ENCODE data around the gene SIGLECL1. TPM values are rescaled to one million over a fixed set of nuclear protein-coding genes. Genes with fewer than 3 reads are reported as not detected.

SIGLECL1 gene
- total RNA-seq, 1 donor from 2014 or later = not detected

DNA sequence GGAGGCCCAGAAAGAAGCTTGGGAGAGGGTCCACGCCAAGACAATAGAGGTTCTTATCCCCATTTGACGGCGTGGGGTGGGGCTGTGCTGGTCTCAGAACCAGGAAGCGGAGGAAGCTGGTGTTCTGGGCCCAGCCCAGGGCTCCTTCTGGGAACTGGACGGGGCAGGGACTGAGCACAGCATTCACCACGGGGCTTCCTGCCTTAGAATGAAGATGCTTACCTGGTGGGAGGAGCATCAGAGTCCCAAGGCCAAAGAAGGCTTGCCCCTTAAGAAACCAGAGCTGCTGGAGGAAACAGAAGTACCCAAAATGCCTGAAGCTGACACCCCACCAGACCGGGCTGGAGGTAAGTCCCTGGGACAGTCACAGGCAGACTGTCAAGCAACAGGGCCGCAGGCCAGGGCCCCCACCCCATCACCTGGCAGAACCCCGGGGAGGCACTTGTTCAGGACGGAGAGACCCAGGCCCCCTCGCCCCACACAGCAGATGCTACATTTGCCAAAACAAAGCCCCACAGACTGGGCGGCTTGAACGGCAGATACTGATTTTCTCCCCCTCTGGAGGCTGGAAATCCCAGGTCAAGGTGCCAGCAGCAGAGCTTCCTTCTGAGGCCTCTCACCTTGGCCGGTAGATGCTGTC lies 42.8 kb downstream of the SIGLECL1 start:
- no peaks in the 10 kb centered on the region for H3K36me3 Mint-ChIP-seq
- H3K4me1 Mint-ChIP-seq = peaks cover 6% of the 10 kb centered on the region
- no peak for TF ChIP-seq CTCF (IDR thresholded peaks at IDR 0.05; ENCODE audit: unreplicated experiment)
- no peak for DNase-seq (ENCODE audit: low spot score in 2 of 2, unreplicated experiment in 2 of 2)
- H3K27ac Mint-ChIP-seq = no peak overlapping the region
- H3K9me3 Mint-ChIP-seq = no peaks in the 10 kb centered on the region
- H3K4me3 Mint-ChIP-seq = no peak overlapping the region
- H3K27me3 Mint-ChIP-seq (ENCODE audit: low read depth) = peaks cover 43% of the 10 kb centered on the region

GRCh38 chr19:51294211-51294976 lies 43.5 kb downstream of the SIGLECL1 start:
- no peak for DNase-seq (ENCODE audit: low spot score in 2 of 2, unreplicated experiment in 2 of 2)
- Mint-ChIP-seq H3K27me3 (ENCODE audit: low read depth) (peaks cover 45% of the 10 kb centered on the region), H3K36me3 (no peaks in the 10 kb centered on the region), H3K27ac (no peak overlapping the region), H3K9me3 (no peaks in the 10 kb centered on the region), H3K4me3 (no peak overlapping the region), H3K4me1 (peaks cover 6% of the 10 kb centered on the region)
- no peak for TF ChIP-seq CTCF (IDR thresholded peaks at IDR 0.05; ENCODE audit: unreplicated experiment)

DNA sequence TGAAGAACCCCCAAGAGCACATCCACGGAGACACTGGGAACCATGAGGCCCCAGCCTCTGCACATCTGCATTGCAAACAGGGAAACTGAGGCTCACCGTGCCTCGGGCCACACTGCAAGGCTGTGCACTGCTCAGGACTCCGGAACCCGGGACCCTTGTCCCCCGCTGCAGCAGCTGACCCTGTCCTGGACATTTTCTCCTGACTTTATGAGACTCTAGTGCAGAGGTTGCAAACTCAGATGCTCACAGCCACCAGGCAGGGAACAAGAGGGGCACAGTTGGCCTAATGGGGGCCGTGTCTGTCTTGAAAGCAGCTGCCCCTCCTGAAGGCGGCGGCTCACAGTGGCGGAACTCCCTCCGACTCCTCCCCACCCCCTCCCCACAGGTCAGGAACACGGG lies 44.1 kb downstream of the SIGLECL1 start:
- TF ChIP-seq CTCF (IDR thresholded peaks at IDR 0.05; ENCODE audit: unreplicated experiment) = no peak
- no peak overlapping the region for H3K27ac Mint-ChIP-seq

GRCh38 chr19:51295382-51296126 lies 44.7 kb downstream of the SIGLECL1 start:
- peaks cover 6% of the 10 kb centered on the region for H3K4me1 Mint-ChIP-seq
- no peak for DNase-seq (ENCODE audit: low spot score in 2 of 2, unreplicated experiment in 2 of 2)
- TF ChIP-seq CTCF (IDR thresholded peaks at IDR 0.05; ENCODE audit: unreplicated experiment) = no peak
- H3K36me3 Mint-ChIP-seq = no peaks in the 10 kb centered on the region
- peaks cover 45% of the 10 kb centered on the region for H3K27me3 Mint-ChIP-seq (ENCODE audit: low read depth)
- H3K27ac Mint-ChIP-seq = no peak overlapping the region
- H3K4me3 Mint-ChIP-seq = no peak overlapping the region
- no peaks in the 10 kb centered on the region for H3K9me3 Mint-ChIP-seq

More for the DNA sequence above, 44.1 kb downstream of the SIGLECL1 start:
- Mint-ChIP-seq H3K4me1 (peaks cover 6% of the 10 kb centered on the region), H3K4me3 (no peak overlapping the region), H3K9me3 (no peaks in the 10 kb centered on the region), H3K36me3 (no peaks in the 10 kb centered on the region), H3K27me3 (ENCODE audit: low read depth) (peaks cover 45% of the 10 kb centered on the region)
- no peak for DNase-seq (ENCODE audit: low spot score in 2 of 2, unreplicated experiment in 2 of 2)

DNA sequence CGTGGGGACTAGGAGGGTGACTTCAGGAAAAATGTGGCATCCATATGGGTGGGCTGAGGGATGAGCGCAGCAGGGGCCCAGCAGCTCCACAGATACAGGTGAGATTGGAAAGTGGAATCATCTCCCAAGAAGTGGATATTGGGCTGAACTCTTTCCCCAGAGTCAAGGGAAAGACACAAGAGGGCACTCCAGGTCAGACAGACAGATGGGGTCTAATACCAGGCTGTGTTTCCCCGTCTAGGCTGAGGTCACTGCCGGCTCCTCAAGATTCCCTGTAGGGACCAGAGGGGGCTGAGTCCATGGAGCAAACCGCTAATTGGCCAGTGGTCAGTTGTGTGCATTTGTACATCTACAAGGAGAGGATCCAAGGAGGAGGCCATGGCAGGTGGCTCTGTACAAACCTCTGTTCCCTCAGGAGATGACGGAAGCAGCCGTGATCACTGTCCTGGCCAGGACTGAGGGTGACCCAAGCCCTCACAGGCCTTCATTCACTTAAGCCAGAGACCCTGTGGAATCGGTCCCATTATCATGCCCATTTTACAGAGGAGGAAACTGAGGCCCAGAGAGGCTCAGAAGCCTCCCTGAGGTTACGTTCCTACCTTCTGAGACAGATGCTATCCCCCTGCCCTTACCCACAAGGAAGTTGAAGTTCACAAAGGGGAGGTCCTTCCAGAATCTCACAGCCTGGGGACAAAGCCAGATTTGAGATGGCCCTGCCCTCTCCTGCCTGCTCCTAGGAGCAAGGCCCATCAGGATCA lies 45.6 kb downstream of the SIGLECL1 start:
- H3K4me3 Mint-ChIP-seq = no peak overlapping the region
- no peak for DNase-seq (ENCODE audit: low spot score in 2 of 2, unreplicated experiment in 2 of 2)
- no peaks in the 10 kb centered on the region for H3K36me3 Mint-ChIP-seq
- no peaks in the 10 kb centered on the region for H3K9me3 Mint-ChIP-seq
- no peak for TF ChIP-seq CTCF (IDR thresholded peaks at IDR 0.05; ENCODE audit: unreplicated experiment)
- peaks cover 45% of the 10 kb centered on the region for H3K27me3 Mint-ChIP-seq (ENCODE audit: low read depth)
- peaks cover 6% of the 10 kb centered on the region for H3K4me1 Mint-ChIP-seq
- no peak overlapping the region for H3K27ac Mint-ChIP-seq

Data from mesothelial cell of epicardium (in vitro differentiated cells).